ENCODE measurements around the gene PLCH2. TPM values are rescaled to one million over a fixed set of nuclear protein-coding genes. Genes with fewer than 3 reads are reported as not detected.

Gene PLCH2
- total RNA-seq, 1 donor = 0.81 TPM

DNA sequence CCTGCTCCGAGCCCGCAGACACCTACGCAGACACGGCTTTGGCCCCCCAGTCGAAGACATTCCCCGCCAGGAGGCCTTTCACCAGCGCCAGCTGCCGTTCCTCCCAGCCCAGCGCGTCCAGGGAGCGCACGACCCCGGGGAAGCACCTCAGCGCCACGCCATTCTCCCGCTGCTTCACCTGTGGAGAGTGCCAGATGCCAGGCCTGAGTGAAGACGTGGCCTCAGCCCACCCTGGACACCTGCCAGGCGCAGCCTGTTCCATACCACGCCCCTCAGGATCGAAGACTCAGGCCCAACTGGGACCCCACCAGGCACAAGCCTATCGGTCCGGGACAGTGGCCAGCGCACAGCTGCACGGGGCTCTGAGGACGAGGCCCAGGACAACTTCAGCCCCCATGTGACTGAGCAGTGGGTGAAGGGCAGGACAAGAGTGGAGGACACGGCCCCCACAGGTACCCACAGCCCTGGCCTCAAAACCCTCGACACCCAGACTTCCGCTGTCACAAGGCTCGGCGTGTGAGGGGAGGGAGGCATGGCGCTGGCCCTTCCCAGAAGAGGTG, 36.9 kb downstream of the PLCH2 start:
- H3K4me3 ChIP-seq (ENCODE audit: low read depth, low read length) = no peak overlapping the region
- no peak for DNase-seq (ENCODE audit: low read depth)
- TF ChIP-seq, protein P1, sequence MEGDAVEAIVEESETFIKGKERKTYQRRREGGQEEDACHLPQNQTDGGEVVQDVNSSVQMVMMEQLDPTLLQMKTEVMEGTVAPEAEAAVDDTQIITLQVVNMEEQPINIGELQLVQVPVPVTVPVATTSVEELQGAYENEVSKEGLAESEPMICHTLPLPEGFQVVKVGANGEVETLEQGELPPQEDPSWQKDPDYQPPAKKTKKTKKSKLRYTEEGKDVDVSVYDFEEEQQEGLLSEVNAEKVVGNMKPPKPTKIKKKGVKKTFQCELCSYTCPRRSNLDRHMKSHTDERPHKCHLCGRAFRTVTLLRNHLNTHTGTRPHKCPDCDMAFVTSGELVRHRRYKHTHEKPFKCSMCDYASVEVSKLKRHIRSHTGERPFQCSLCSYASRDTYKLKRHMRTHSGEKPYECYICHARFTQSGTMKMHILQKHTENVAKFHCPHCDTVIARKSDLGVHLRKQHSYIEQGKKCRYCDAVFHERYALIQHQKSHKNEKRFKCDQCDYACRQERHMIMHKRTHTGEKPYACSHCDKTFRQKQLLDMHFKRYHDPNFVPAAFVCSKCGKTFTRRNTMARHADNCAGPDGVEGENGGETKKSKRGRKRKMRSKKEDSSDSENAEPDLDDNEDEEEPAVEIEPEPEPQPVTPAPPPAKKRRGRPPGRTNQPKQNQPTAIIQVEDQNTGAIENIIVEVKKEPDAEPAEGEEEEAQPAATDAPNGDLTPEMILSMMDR (IDR thresholded peaks at IDR 0.05; ENCODE audit: insufficient read depth, low read length) = no peak

DNA sequence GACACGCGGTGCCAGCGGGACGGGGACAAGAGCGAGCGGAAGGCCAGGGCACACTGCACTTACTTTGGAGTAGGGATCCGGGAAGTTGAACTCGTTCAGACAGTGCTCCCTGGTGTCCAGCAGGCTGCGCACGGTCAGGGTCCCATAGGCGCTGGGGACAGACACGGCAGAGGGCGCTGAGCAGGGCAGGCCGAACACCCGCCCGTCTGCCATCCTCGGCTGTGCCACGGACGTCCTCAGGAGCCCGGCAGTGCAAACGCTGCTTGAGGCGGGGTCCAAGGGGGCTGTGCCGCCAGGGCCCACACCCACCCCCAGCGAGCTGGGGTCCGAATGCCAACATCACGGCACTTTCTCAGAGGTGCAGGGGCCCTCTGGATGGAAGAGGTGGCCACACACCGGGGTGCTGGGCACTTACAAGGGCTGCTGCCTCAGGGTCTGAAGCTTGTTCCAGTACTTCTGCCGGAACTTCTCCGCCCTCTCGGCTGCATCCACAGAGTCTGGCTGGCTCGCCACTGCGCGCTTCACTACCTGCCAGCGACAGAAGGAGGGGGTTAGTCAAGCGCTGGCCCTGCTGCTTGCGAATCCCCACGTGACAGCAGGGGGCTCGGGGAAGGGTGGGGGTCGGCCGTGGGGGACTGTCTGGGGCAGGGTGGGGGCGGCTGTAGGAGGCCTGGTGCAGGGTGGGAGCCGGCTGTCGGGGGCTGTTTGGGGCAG, 38.0 kb downstream of the PLCH2 start:
- TF ChIP-seq, protein P1 (IDR thresholded peaks at IDR 0.05; ENCODE audit: insufficient read depth, low read length) = no peak
- no peak overlapping the region for H3K4me3 ChIP-seq (ENCODE audit: low read depth, low read length)
- no peak for DNase-seq (ENCODE audit: low read depth)

DNA sequence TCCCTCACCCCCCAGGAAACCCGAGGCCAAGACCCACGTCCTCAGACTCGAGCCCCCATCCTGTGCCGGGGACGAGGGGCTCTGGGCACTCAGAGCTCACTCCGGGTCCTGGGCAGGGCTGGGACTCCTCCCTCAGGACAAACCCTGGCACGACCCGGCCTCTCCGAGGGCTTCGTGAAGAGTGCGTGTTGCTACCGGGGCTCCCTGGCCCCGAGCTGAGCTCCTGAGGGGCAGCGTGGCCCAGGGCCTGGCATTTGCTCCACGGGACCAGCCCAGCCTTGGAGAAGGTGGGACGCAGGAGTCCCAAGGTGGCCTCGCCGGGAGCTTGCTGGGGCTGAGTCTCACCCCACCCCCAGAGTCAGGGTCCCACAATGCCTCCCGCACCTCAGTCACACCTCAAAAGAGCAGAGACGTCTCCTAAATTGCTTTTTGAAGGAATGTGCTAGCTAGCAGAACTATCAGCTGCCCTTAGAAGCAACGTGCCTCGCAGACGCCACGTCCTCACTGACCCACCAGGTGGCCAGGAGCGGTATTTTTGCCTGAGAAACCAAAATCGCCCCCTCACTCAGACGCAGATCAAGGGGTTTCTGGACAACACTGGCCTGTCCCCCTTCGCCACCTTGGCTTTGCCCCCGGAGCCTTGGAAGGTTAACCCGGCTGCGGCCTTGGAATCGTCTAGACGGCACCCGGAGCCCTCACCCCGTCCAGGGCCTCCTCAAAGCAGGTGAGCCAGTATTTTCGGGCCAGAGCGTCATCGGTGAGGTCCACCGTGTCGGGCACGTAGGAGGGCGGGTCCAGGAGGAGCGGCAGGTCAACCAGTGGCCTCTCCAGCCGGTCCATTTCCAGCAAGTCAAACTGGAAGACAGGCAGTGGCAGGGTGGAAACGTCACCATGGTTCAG, 39.0 kb downstream of the PLCH2 start:
- no peak for DNase-seq (ENCODE audit: low read depth)
- H3K4me3 ChIP-seq (ENCODE audit: low read depth, low read length) = no peak overlapping the region
- TF ChIP-seq, protein P1 (IDR thresholded peaks at IDR 0.05; ENCODE audit: insufficient read depth, low read length) = peak; percentile 6

DNA sequence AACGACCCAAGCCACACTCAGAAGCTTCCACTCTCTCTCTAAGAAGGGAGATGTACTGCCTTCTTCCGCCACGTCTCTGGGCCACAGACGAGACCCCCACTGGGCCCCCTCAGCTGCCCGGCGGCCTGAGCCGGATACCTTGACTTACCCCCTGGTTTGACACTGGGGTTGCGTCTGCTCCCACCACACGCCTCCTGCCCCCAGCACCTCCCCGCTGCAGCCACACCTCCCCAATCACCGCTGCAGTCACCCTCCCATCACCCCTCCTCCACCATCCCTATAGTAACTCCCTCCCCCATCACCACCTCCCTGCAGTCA, 39.6 kb downstream of the PLCH2 start:
- H3K4me3 ChIP-seq (ENCODE audit: low read depth, low read length) = no peak overlapping the region
- DNase-seq (ENCODE audit: low read depth) = no peak
- TF ChIP-seq, protein P1 (IDR thresholded peaks at IDR 0.05; ENCODE audit: insufficient read depth, low read length) = no peak

GRCh38 chr1:2516124-2516523, 40.0 kb downstream of the PLCH2 start:
- H3K4me3 ChIP-seq (ENCODE audit: low read depth, low read length) = no peak overlapping the region
- TF ChIP-seq, protein P1 (IDR thresholded peaks at IDR 0.05; ENCODE audit: insufficient read depth, low read length) = no peak
- DNase-seq (ENCODE audit: low read depth) = no peak

DNA sequence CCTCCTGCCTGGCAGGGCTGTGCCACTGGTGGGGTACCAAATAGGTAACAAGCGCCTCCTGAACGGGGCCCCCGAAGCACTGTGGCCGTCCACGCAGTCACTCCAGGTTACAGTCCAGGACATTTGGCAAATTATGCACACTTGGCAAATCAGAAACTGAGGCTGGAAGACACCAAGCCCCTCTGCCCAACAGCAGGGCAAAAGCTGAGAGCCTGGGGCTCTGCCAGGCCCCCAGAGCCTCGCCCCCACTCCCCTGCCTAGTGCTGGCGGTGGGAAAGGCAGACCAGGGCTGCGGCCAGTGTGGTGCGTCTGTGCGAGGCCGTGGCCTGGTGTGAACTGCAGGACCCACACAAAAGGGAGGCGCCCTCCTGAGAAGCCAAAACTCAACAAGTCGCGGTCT, 40.9 kb downstream of the PLCH2 start:
- H3K4me3 ChIP-seq (ENCODE audit: low read depth, low read length) = no peak overlapping the region
- no peak for DNase-seq (ENCODE audit: low read depth)
- TF ChIP-seq, protein P1 (IDR thresholded peaks at IDR 0.05; ENCODE audit: insufficient read depth, low read length) = no peak

Measured in fibroblast of the aortic adventitia (primary cell).